Astrocyte of the spinal cord (primary cell): Measurements from ENCODE around the gene TMEM151A.

Source experiments
- DNase-seq: peaks from one replicate; pipeline ENCODE4 v3.0.0; 2011; ENCODE audit warnings: low read depth, low spot score
- H3K4me3 ChIP-seq: 2 replicates; pipeline ENCODE4 v1.5.1; 2011; ENCODE audit warnings: low read depth, mild to moderate bottlenecking, low read length, moderate library complexity
- CTCF ChIP-seq: IDR thresholded peaks from 2 replicates; pipeline ENCODE4 v1.5.1; 2012; ENCODE audit warnings: low read depth, mild to moderate bottlenecking, low read length, inconsistent platforms
- in situ Hi-C: cut with HindIII; loops from 2 replicates; pipeline ENCODE4 v1.10.0; 2017; ENCODE audit warnings: low sequenced_read_pairs

The TMEM151A gene

GRCh38 chr11:66314186-66314501 lies 22.4 kb downstream of the TMEM151A start:
- in situ Hi-C loops = no loop called here
- H3K4me3 ChIP-seq = peak overlapping the region; percentile 57
- no peak for TF ChIP-seq CTCF
- no peak for DNase-seq

- TF ChIP-seq CTCF = no peak
- in situ Hi-C loops = no loop called here
- no peak for DNase-seq
- H3K4me3 ChIP-seq = peak overlapping the region; percentile 57
These were observed 23.1 kb downstream of the TMEM151A start for GRCh38 chr11:66314561-66315497.

- no peak for DNase-seq
- in situ Hi-C loops = no loop called here
- peak overlapping the region; percentile 57 for H3K4me3 ChIP-seq
- no peak for TF ChIP-seq CTCF
These were observed 23.8 kb downstream of the TMEM151A start for GRCh38 chr11:66315498-66315885.

GRCh38 chr11:66315921-66316811 lies 24.5 kb downstream of the TMEM151A start:
- peak overlapping the region; percentile 57 for H3K4me3 ChIP-seq
- TF ChIP-seq CTCF = no peak
- no peak for DNase-seq
- in situ Hi-C loops = no loop called here

GRCh38 chr11:66316849-66317251 lies 25.2 kb downstream of the TMEM151A start, which contains the start of gene CD248:
TSS of gene CD248 (minus strand) at chr11:66317044. CDS start at chr11:66317027, 17 bp downstream.
- in situ Hi-C loops = no loop called here
- peak; percentile 82 for DNase-seq
- H3K4me3 ChIP-seq = peak within 1 kb of the TSS; percentile 57
- TF ChIP-seq CTCF = no peak

- H3K4me3 ChIP-seq = no peak overlapping the region
- no peak for TF ChIP-seq CTCF
- no peak for DNase-seq
- in situ Hi-C loops = no loop called here
These were observed 25.6 kb downstream of the TMEM151A start for GRCh38 chr11:66317322-66317722.
